K562 (cell line): ENCODE data around the gene TIPIN. TPM values are rescaled to one million over a fixed set of nuclear protein-coding genes. Genes with fewer than 3 reads are reported as not detected.

Experiments used
- ATAC-seq: fragments of 200-7000 bp; cut with Tn5 transposase; 3 replicates; pipeline ENCODE4 v1.9.1; 2020; ENCODE audit warnings: moderate library complexity
- BruUV-seq: library from RNA; stranded (reverse); fragments of 400-500 nt; replicated peaks from 2 replicates; lab custom pipeline; 2021; lab: Mats Ljungman, UMichigan
- CTCF ChIA-PET: fragments of 300-600 bp; formaldehyde crosslinking; extraction: SDS; loops from one replicate; lab custom pipeline; 2021; ENCODE audit warnings: low intra/inter-chr PET ratio; lab: Yijun Ruan, JAX
- POLR2A ChIA-PET: fragments of 300-600, 350-650 bp; sonication (Branson Sonifier 250); formaldehyde crosslinking; extraction: SDS; loops from one replicate; lab custom pipeline; 2021; ENCODE audit warnings: antibody characterized with exemption, inconsistent platforms; lab: Yijun Ruan, JAX
- DNase-seq, 4 experiments: peaks; one replicate each; pipeline versions ENCODE4 v3.0.0 to v3.0.0-alpha.2; 2011 to 2018; ENCODE audit warnings: low spot score in 3 of 4, mixed read lengths in 3 of 4; ENCODE audit errors: extremely low read depth in 1 of 4
- FAIRE-seq: peaks from 2 replicates; lab custom pipeline; 2011; peaks lifted over from hg19 to GRCh38; lab: Jason Lieb, UNC
- H2AFZ ChIP-seq: 2 replicates; pipeline ENCODE4 v1.6.0; 2011; ENCODE audit warnings: low read depth, low read length, control low read depth, inconsistent platforms
- H3K27ac ChIP-seq: fragments of 200-600 bp; 3 replicates; pipeline ENCODE4 v1.8.0; 2011; ENCODE audit warnings: low read depth, mild to moderate bottlenecking, control low read depth, inconsistent platforms, low read length, moderate library complexity, mixed read lengths; ENCODE audit errors: extremely low read depth
- H3K27me3 ChIP-seq, 2 experiments: fragments of 300-600 bp in 1 of 2; 2 replicates in 1 of 2; 3 replicates in 1 of 2; pipeline versions ENCODE4 v1.6.0 to v1.8.0; 2011; ENCODE audit warnings: inconsistent platforms in 2 of 2, low read length in 2 of 2, mild to moderate bottlenecking in 1 of 2, mixed read lengths in 1 of 2, moderate library complexity in 1 of 2; ENCODE audit not compliant: control insufficient read depth in 2 of 2, insufficient read depth in 2 of 2
- H3K36me3 ChIP-seq: fragments of 300-600 bp; 3 replicates; pipeline ENCODE4 v1.8.0; 2011; ENCODE audit warnings: mild to moderate bottlenecking, low read length, inconsistent platforms; ENCODE audit not compliant: control insufficient read depth, insufficient read depth
- H3K4me1 ChIP-seq, 2 experiments: fragments of 200-600 bp in 1 of 2; replicated peaks in 1 of 2; 2 replicates in 1 of 2; 3 replicates in 1 of 2; pipeline versions ENCODE4 v1.5.1 to v1.8.0; 2011; ENCODE audit warnings: inconsistent platforms in 2 of 2, low read length in 2 of 2, mild to moderate bottlenecking in 1 of 2, mixed read lengths in 1 of 2, moderate library complexity in 1 of 2; ENCODE audit not compliant: control insufficient read depth in 2 of 2, insufficient read depth in 2 of 2
- H3K4me2 ChIP-seq: 2 replicates; pipeline ENCODE4 v1.6.1; 2011; ENCODE audit warnings: low read length, control low read depth, inconsistent platforms, mixed read lengths; ENCODE audit not compliant: insufficient read depth
- H3K4me3 ChIP-seq: fragments of 200-600 bp; sonication (generic), shearing (Covaris generic); 2 replicates; pipeline ENCODE4 v1.5.1; 2016; ENCODE audit warnings: control low read depth, inconsistent platforms
- H3K79me2 ChIP-seq: fragments of 200-600 bp; 3 replicates; pipeline ENCODE4 v1.8.0; 2011; ENCODE audit warnings: low read length, inconsistent platforms; ENCODE audit not compliant: control insufficient read depth, insufficient read depth
- H3K9ac ChIP-seq, 2 experiments: 2 replicates each; pipeline versions ENCODE4 v1.6.0 to v1.6.1; 2011; ENCODE audit warnings: low read depth in 2 of 2, low read length in 2 of 2, control low read depth in 1 of 2, inconsistent platforms in 1 of 2, mild to moderate bottlenecking in 1 of 2, mixed read lengths in 1 of 2; ENCODE audit not compliant: insufficient read depth in 1 of 2
- H3K9me1 ChIP-seq: one replicate; pipeline ENCODE4 v1.6.0; 2011; ENCODE audit warnings: inconsistent platforms, mild to moderate bottlenecking, low read length, moderate library complexity; ENCODE audit not compliant: control insufficient read depth, insufficient read depth
- H3K9me3 ChIP-seq: replicated peaks from 2 replicates; pipeline ENCODE4 v1.5.1; 2011; ENCODE audit warnings: low read depth, low read length, inconsistent platforms; ENCODE audit not compliant: control insufficient read depth, insufficient read depth
- H4K20me1 ChIP-seq: replicated peaks from 2 replicates; pipeline ENCODE4 v1.6.1; 2011; ENCODE audit warnings: low read length, inconsistent platforms, mixed read lengths; ENCODE audit not compliant: control insufficient read depth, insufficient read depth
- ATF1 ChIP-seq, 2 experiments: fragments of 450-650 bp in 1 of 2; IDR thresholded peaks; 2 replicates each; pipeline ENCODE4 v1.6.1; 2016; ENCODE audit warnings: missing compliant biosample characterization in 1 of 2, missing genetic modification characterization in 1 of 2
- DLX4 ChIP-seq: fragments of 250-450 bp; sonication (Bioruptor Pico); IDR thresholded peaks from 2 replicates; pipeline ENCODE4 v1.6.1; 2021; ENCODE audit warnings: mild to moderate bottlenecking
- ETS1 ChIP-seq: conservative IDR thresholded peaks from 2 replicates; pipeline ENCODE4 v1.6.1; 2011; ENCODE audit warnings: low read depth, mild to moderate bottlenecking, low read length; ENCODE audit not compliant: control insufficient read depth
- HDAC2 ChIP-seq: fragments of 450-650 bp; IDR thresholded peaks from 2 replicates; pipeline ENCODE4 v1.6.1; 2016; ENCODE audit warnings: mild to moderate bottlenecking
- MEIS2 ChIP-seq: fragments of 450-650 bp; IDR thresholded peaks from 2 replicates; pipeline ENCODE4 v1.6.1; 2014; ENCODE audit warnings: mild to moderate bottlenecking; ENCODE audit not compliant: partially characterized antibody
- PCBP1 ChIP-seq: fragments of 200-400 bp; formaldehyde crosslinking; IDR thresholded peaks from 2 replicates; pipeline ENCODE4 v1.6.1; 2018; ENCODE audit warnings: mild to moderate bottlenecking, low read depth, low read length; ENCODE audit not compliant: poor library complexity, severe bottlenecking
- RFX7 ChIP-seq: fragments of 250-450 bp; sonication (Bioruptor Pico); IDR thresholded peaks from 2 replicates; pipeline ENCODE4 v1.5.1; 2021; ENCODE audit warnings: mild to moderate bottlenecking
- SAFB2 ChIP-seq: fragments of 200-400 bp; formaldehyde crosslinking; IDR thresholded peaks from 2 replicates; pipeline ENCODE4 v1.6.1; 2018; ENCODE audit warnings: borderline replicate concordance, low read length, low read depth, moderate library complexity; ENCODE audit not compliant: severe bottlenecking
- TARDBP ChIP-seq: fragments of 450-650 bp; IDR thresholded peaks from 2 replicates; pipeline ENCODE4 v1.6.1; 2016
- TEAD1 ChIP-seq, 2 experiments: fragments of 450-650 bp in 1 of 2; sonication (generic) in 1 of 2; formaldehyde crosslinking; IDR thresholded peaks; 2 replicates each; pipeline versions ENCODE4 v1.4.0 to v1.8.0; 2020 to 2022; ENCODE audit warnings: mild to moderate bottlenecking in 2 of 2, missing genetic modification reagents in 1 of 2
- ZFP1 ChIP-seq: fragments of 450-650 bp; formaldehyde crosslinking; IDR thresholded peaks from 2 replicates; pipeline ENCODE4 v1.4.0; 2020; ENCODE audit warnings: mild to moderate bottlenecking, mixed read lengths
- ZNF263 ChIP-seq: sonication (generic); formaldehyde crosslinking; IDR thresholded peaks from 2 replicates; pipeline ENCODE4 v1.8.0; 2022; ENCODE audit warnings: mild to moderate bottlenecking, missing genetic modification reagents, borderline replicate concordance
- WGBS: fragments of 100-300 bp; shearing (Covaris generic); methylation state at CpG from one replicate; pipeline ENCODE4 v1.1.6; 2016; ENCODE audit warnings: low coverage, mixed read lengths; ENCODE audit not compliant: insufficient coverage; ENCODE audit errors: missing lambda C conversion rate; 5-methylcytosine and 5-hydroxymethylcytosine counted together
- in situ Hi-C: fragments of 300-500 bp; cut with MboI; formaldehyde crosslinking; loops from 4 replicates; pipeline ENCODE4 v1.15.0; 2018; ENCODE audit warnings: inconsistent platforms, mixed read lengths
- intact Hi-C: fragments of 100-400 bp; cut with micrococcal nuclease; formaldehyde crosslinking; loops from 2 replicates; pipeline ENCODE4 v1.14.2; 2022
- polyA plus RNA-seq, 8 experiments: library from polyadenylated mRNA; depleted of rRNA in 4 of 8; stranded (reverse) in 5 of 8; unstranded in 3 of 8; fragments of >200 nt; fragmentation: Nextera tagmentation in 2 of 8; fragmentation: Illumina TruSeq in 1 of 8; extraction: Ambion mirVana in 2 of 8; extraction: Trizol in 1 of 8; gene quantifications; 2 replicates each; pipeline versions ENCODE4 v1.2.1 to v1.2.3, GENCODE V29; 2011 to 2014; ENCODE audit warnings: inconsistent platforms in 1 of 8, missing spikeins in 1 of 8
- total RNA-seq, 7 experiments: library from RNA; depleted of rRNA in 6 of 7; stranded (reverse); fragments of >200 nt in 6 of 7; fragmentation: Illumina TruSeq in 2 of 7; extraction: Trizol in 2 of 7; gene quantifications; 2 replicates each; pipeline versions ENCODE4 v1.2.1 to v1.2.3, GENCODE V29; 2011 to 2021; ENCODE audit warnings: low replicate concordance in 1 of 7
- TF ChIP-seq, protein P1 (sequence below): fragments of 450-650 bp; formaldehyde crosslinking; IDR thresholded peaks from 2 replicates; pipeline ENCODE4 v1.4.0; 2020; ENCODE audit warnings: mild to moderate bottlenecking, moderate library complexity

TIPIN gene
- total and polyA plus RNA-seq, 9 of the 15 experiments (the other 6 are each of a cell fraction or from before 2014, with no cell fraction given) = 22.9 to 61.4 (median 42.0) TPM

DNA sequence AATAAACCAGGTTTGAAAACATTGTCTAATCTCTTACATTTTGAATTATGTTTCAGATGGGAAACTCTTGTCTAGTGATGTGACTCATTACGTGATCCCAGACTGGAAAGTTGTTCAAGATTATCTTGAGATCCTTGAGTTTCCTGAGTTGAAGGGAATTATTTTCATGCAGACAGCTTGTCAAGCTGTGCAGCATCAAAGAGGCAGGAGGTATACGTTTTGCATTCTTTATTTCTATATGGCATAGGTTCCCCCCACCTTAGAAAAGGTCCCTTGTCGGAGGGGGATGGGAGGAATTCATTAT is 61.6 kb downstream of the TIPIN start:
- H3K9me3 ChIP-seq = no peaks in the 10 kb centered on the region
- in situ Hi-C loops (no loop called here), intact Hi-C loops (loop anchor here (5.0 kb wide), 1 partner anchor 202 kb away; the partner anchor contains the start of gene SNAPC5)
- H3K4me2 ChIP-seq = peak overlapping the region; percentile 96
- CTCF ChIA-PET = no interaction called here
- H3K36me3 ChIP-seq = peaks cover 21% of the 10 kb centered on the region
- H3K9me1 ChIP-seq = no peaks in the 10 kb centered on the region
- peak overlapping the region; percentile 91 for H2AFZ ChIP-seq
- peaks cover 22% of the 10 kb centered on the region for H3K79me2 ChIP-seq
- no peaks in the 10 kb centered on the region for H4K20me1 ChIP-seq
- H3K4me1 ChIP-seq = peaks cover 17 to 20% of the 10 kb centered on the region in 2 experiments
- BruUV-seq = no TSS peak
- H3K27me3 ChIP-seq = no peaks in the 10 kb centered on the region
- POLR2A ChIA-PET = interaction anchor here (0.6 to 1.7 kb wide), 5 partner anchors 10 to 92 kb away, joined by 3 to 4 read pairs (median 3); no protein-coding TSS in a partner anchor
- WGBS = 25% methylated on average over 3 of the region's 3 CpGs
- H3K4me3 ChIP-seq = peak overlapping the region; percentile 45; the same call in 1 of the 2 replicates
- H3K27ac ChIP-seq = peak overlapping the region; percentile 82; the same call in 2 of the 3 replicates
- H3K9ac ChIP-seq = peak overlapping the region in 1 of 2 experiments; percentile 85; a peak in 2 of 4 replicates
- DNase-seq (peak in 3 of 4 experiments; percentile 15 to 18 (median 18)), FAIRE-seq (peak; percentile 76), ATAC-seq (no peak)
- TF ChIP-seq TARDBP = no peak
- no peak for TF ChIP-seq DLX4 (CRISPR knock-in tag)
- TF ChIP-seq RFX7 (CRISPR knock-in tag) = no peak
- TF ChIP-seq, protein P1, sequence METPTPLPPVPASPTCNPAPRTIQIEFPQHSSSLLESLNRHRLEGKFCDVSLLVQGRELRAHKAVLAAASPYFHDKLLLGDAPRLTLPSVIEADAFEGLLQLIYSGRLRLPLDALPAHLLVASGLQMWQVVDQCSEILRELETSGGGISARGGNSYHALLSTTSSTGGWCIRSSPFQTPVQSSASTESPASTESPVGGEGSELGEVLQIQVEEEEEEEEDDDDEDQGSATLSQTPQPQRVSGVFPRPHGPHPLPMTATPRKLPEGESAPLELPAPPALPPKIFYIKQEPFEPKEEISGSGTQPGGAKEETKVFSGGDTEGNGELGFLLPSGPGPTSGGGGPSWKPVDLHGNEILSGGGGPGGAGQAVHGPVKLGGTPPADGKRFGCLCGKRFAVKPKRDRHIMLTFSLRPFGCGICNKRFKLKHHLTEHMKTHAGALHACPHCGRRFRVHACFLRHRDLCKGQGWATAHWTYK = no peak
- no peak for TF ChIP-seq ZNF263 (CRISPR knock-in tag)
- TF ChIP-seq TEAD1 (CRISPR knock-in tag; IDR thresholded peaks at IDR 0.05) = 0 out of 4 replicates have a peak, but pooled peaks of 1 of the 2 experiments have one; percentile 30
- no peak for TF ChIP-seq PCBP1
- no peak for TF ChIP-seq ETS1
- TF ChIP-seq SAFB2 = no peak
- no peak for TF ChIP-seq ZFP1 (CRISPR knock-in tag)
- TF ChIP-seq HDAC2 = no peak
- TF ChIP-seq MEIS2 = peak; percentile 22
- TF ChIP-seq ATF1 (CRISPR knock-in tag; IDR thresholded peaks at IDR 0.05) = no peak
- no peak for TF ChIP-seq ATF1 (tag; IDR thresholded peaks at IDR 0.05)
